HepG2 (cell line): ENCODE measurements around the gene SLC25A22. TPM values are rescaled to one million over a fixed set of nuclear protein-coding genes. Genes with fewer than 3 reads are reported as not detected.

ENCODE experiments used
- ATAC-seq: fragments of 200-7000 bp; cut with Tn5 transposase; 3 replicates; pipeline ENCODE4 v1.9.1; 2020; ENCODE audit warnings: mild to moderate bottlenecking, moderate library complexity
- BruUV-seq: library from RNA; stranded (reverse); fragments of 400-500 nt; replicated peaks from 2 replicates; lab custom pipeline; 2021; lab: Mats Ljungman, UMichigan
- CTCF ChIA-PET: fragments of 300-600 bp; formaldehyde crosslinking; extraction: SDS; loops from one replicate; lab custom pipeline; 2021; ENCODE audit warnings: low total read pairs, inconsistent platforms, low intra/inter-chr PET ratio; lab: Yijun Ruan, JAX
- POLR2A ChIA-PET: fragments of 350-600 bp; sonication (Branson Sonifier 250); formaldehyde crosslinking; loops from one replicate; lab custom pipeline; 2020; ENCODE audit warnings: antibody characterized with exemption, inconsistent platforms; lab: Yijun Ruan, JAX
- DNase-seq: peaks from one replicate; pipeline ENCODE4 v3.0.0-alpha.2; 2015; ENCODE audit warnings: low spot score
- FAIRE-seq: peaks from 3 replicates; lab custom pipeline; 2011; peaks lifted over from hg19 to GRCh38; lab: Jason Lieb, UNC
- H2AFZ ChIP-seq: one replicate; pipeline ENCODE4 v1.6.1; 2011; ENCODE audit warnings: low read length, inconsistent platforms
- H3K27ac ChIP-seq: fragments of 300-600 bp; 3 replicates; pipeline ENCODE4 v1.8.0; 2011; ENCODE audit warnings: mixed run types, mild to moderate bottlenecking, mixed read lengths, low read length, inconsistent platforms; ENCODE audit not compliant: insufficient read depth; ENCODE audit errors: extremely low read length
- H3K27me3 ChIP-seq, 2 experiments: fragments of 200-600 bp in 1 of 2; 2 replicates in 1 of 2; 3 replicates in 1 of 2; pipeline versions ENCODE4 v1.6.0 to v1.8.0; 2011; ENCODE audit warnings: low read length in 2 of 2, mild to moderate bottlenecking in 2 of 2, moderate library complexity in 2 of 2, inconsistent platforms in 1 of 2; ENCODE audit not compliant: insufficient read depth in 2 of 2, control insufficient read depth in 1 of 2
- H3K36me3 ChIP-seq, 2 experiments: fragments of 200-600 bp in 1 of 2; replicated peaks in 1 of 2; 2 replicates in 1 of 2; 3 replicates in 1 of 2; pipeline versions ENCODE4 v1.5.1 to v1.8.0; 2011; ENCODE audit warnings: low read length in 2 of 2, inconsistent platforms in 1 of 2; ENCODE audit not compliant: insufficient read depth in 2 of 2, control insufficient read depth in 1 of 2
- H3K4me1 ChIP-seq: 2 replicates; pipeline ENCODE4 v1.5.1; 2012; ENCODE audit warnings: low read length, inconsistent platforms; ENCODE audit not compliant: insufficient read depth
- H3K4me2 ChIP-seq: 2 replicates; pipeline ENCODE4 v1.6.0; 2011; ENCODE audit warnings: low read depth, low read length, inconsistent platforms
- H3K4me3 ChIP-seq, 3 experiments: fragments of 200-600 bp in 1 of 3; sonication (generic), shearing (Covaris generic) in 1 of 3; replicated peaks in 1 of 3; 2 replicates each; pipeline ENCODE4 v1.5.1; 2011 to 2016; ENCODE audit warnings: low read length in 3 of 3, inconsistent platforms in 2 of 3, low read depth in 2 of 3, mild to moderate bottlenecking in 2 of 3, control low read depth in 1 of 3, mixed read lengths in 1 of 3; ENCODE audit not compliant: insufficient read depth in 1 of 3
- H3K79me2 ChIP-seq: one replicate; pipeline ENCODE4 v1.6.1; 2011; ENCODE audit warnings: low read length, inconsistent platforms; ENCODE audit not compliant: insufficient read depth
- H3K9ac ChIP-seq: 2 replicates; pipeline ENCODE4 v1.6.0; 2011; ENCODE audit warnings: mild to moderate bottlenecking, low read depth, low read length, inconsistent platforms; ENCODE audit not compliant: insufficient read depth
- H3K9me3 ChIP-seq: 2 replicates; pipeline ENCODE4 v1.5.1; 2012; ENCODE audit warnings: mild to moderate bottlenecking, low read length
- H4K20me1 ChIP-seq: 2 replicates; pipeline ENCODE4 v1.6.0; 2011; ENCODE audit warnings: inconsistent platforms, mild to moderate bottlenecking, low read length, moderate library complexity; ENCODE audit not compliant: insufficient read depth
- E2F2 ChIP-seq: sonication (generic); formaldehyde crosslinking; IDR thresholded peaks from 2 replicates; pipeline ENCODE4 v1.4.0; 2020; ENCODE audit warnings: missing genetic modification reagents, borderline replicate concordance
- HMG20B ChIP-seq: conservative IDR thresholded peaks from 2 replicates; pipeline ENCODE4 v1.6.1; 2016; ENCODE audit warnings: missing genetic modification reagents, missing compliant biosample characterization
- KLF15 ChIP-seq: sonication (generic); formaldehyde crosslinking; IDR thresholded peaks from 2 replicates; pipeline ENCODE4 v1.8.1; 2023; ENCODE audit warnings: borderline replicate concordance, mild to moderate bottlenecking, inconsistent platforms, missing genetic modification reagents, mixed read lengths
- MED8 ChIP-seq: sonication (generic); formaldehyde crosslinking; IDR thresholded peaks from 2 replicates; pipeline ENCODE4 v1.8.1; 2023; ENCODE audit warnings: mild to moderate bottlenecking, missing genetic modification reagents; ENCODE audit not compliant: insufficient replicate concordance
- MTA1 ChIP-seq: sonication (generic); formaldehyde crosslinking; IDR thresholded peaks from 2 replicates; pipeline ENCODE4 v1.4.0; 2020; ENCODE audit warnings: missing genetic modification reagents, mild to moderate bottlenecking, borderline replicate concordance
- TGIF2 ChIP-seq: IDR thresholded peaks from 2 replicates; pipeline ENCODE4 v1.6.1; 2016; ENCODE audit warnings: control low read depth, missing compliant biosample characterization
- ZNF891 ChIP-seq: sonication (generic); formaldehyde crosslinking; IDR thresholded peaks from 2 replicates; pipeline ENCODE4 v1.5.0; 2020; ENCODE audit warnings: mild to moderate bottlenecking, missing genetic modification reagents
- WGBS: methylation state at CpG from one replicate; pipeline ENCODE4 v1.1.6; 2017; ENCODE audit warnings: low lambda C conversion rate; 5-methylcytosine and 5-hydroxymethylcytosine counted together
- in situ Hi-C: cut with HindIII; loops from 2 replicates; pipeline ENCODE4 v1.10.0; 2017; ENCODE audit warnings: low pct_unique_long_range_greater_than_20kb; ENCODE audit not compliant: extremely low pct_ligation_motif_present
- intact Hi-C: fragments of 100-400 bp; cut with micrococcal nuclease; formaldehyde crosslinking; loops from one replicate; pipeline ENCODE4 v1.10.0; 2022; ENCODE audit not compliant: unreplicated experiment
- polyA plus RNA-seq, 8 experiments: library from polyadenylated mRNA; depleted of rRNA in 3 of 8; stranded (reverse) in 7 of 8; unstranded in 1 of 8; fragments of >200 nt; fragmentation: Illumina TruSeq in 4 of 8; extraction: Trizol in 4 of 8; gene quantifications; 2 replicates each; pipeline versions ENCODE4 v1.2.1 to v1.2.3, GENCODE V29; 2011 to 2016; ENCODE audit warnings: low read depth in 4 of 8, missing spikeins in 1 of 8, mixed read lengths in 1 of 8; ENCODE audit not compliant: insufficient read depth in 1 of 8
- total RNA-seq, 5 experiments: library from RNA; depleted of rRNA; stranded (reverse); fragments of >200 nt; fragmentation: Illumina TruSeq; extraction: Trizol; gene quantifications; 2 replicates each; pipeline ENCODE4 v1.2.3, GENCODE V29; 2016; ENCODE audit warnings: low read depth in 1 of 5

SLC25A22 gene
- total and polyA plus RNA-seq, 2 of the 13 experiments (the other 11 are each of a cell fraction or from before 2014, with no cell fraction given), result 12.4 to 19.2 TPM

- peak; percentile 46; the same call in 1 of the 2 replicates for TF ChIP-seq MTA1 (CRISPR knock-in tag)
- TF ChIP-seq TGIF2 (CRISPR knock-in tag), result peak; percentile 20; the same call in 1 of the 2 replicates
- TF ChIP-seq KLF15 (CRISPR knock-in tag), result no peak
- TF ChIP-seq MED8 (CRISPR knock-in tag), result no peak
These were observed at the start of gene SLC25A22 (continued) for GRCh38 chr11:798093-798713.

- H2AFZ ChIP-seq, result no peak overlapping the region
- H3K4me2 ChIP-seq, result no peak overlapping the region
- DNase-seq, result no peak
- FAIRE-seq, result no peak
- in situ Hi-C loops, result no loop called here
- ATAC-seq, result no peak
- no peak overlapping the region for H3K4me3 ChIP-seq
- no peak for TF ChIP-seq HMG20B
- 0 out of 2 replicates have a peak, but pooled peaks have one; percentile 21 for TF ChIP-seq ZNF891 (CRISPR knock-in tag)
- TF ChIP-seq E2F2 (CRISPR knock-in tag), result no peak
- TF ChIP-seq, all 625 proteins: peak for 1
- ChIA-PET POLR2A (no interaction called here), CTCF (interaction anchor here (2.1 kb wide), 1 partner anchor 203 kb away, joined by 8 read pairs; no protein-coding TSS in a partner anchor)
- 100% methylated on average over 1 of the region's 18 CpGs for WGBS
- no peak overlapping the region for H3K27ac ChIP-seq
- no peaks in the 10 kb centered on the region for H3K9me3 ChIP-seq
- H3K36me3 ChIP-seq, result no peaks in the 10 kb centered on the region; a peak in 2 of 5 replicates
- H3K9ac ChIP-seq, result no peak overlapping the region
- no TSS peak for BruUV-seq
- intact Hi-C loops, result no loop called here
- peaks cover 2% of the 10 kb centered on the region for H3K79me2 ChIP-seq
- no peaks in the 10 kb centered on the region for H3K27me3 ChIP-seq
- peaks cover 26% of the 10 kb centered on the region for H3K4me1 ChIP-seq
- 0 out of 2 replicates have a peak, but pooled peaks cover 4% of the 10 kb centered on the region for H4K20me1 ChIP-seq
These were observed 49.8 kb upstream of the SLC25A22 start for GRCh38 chr11:847876-848275.
